Epidermal melanocyte (primary cell): ENCODE results near the gene MCIDAS.

Source experiments
- DNase-seq: peaks from one replicate; pipeline ENCODE4 v3.0.0; 2011; ENCODE audit warnings: low spot score; ENCODE audit not compliant: insufficient read length

MCIDAS gene

DNA sequence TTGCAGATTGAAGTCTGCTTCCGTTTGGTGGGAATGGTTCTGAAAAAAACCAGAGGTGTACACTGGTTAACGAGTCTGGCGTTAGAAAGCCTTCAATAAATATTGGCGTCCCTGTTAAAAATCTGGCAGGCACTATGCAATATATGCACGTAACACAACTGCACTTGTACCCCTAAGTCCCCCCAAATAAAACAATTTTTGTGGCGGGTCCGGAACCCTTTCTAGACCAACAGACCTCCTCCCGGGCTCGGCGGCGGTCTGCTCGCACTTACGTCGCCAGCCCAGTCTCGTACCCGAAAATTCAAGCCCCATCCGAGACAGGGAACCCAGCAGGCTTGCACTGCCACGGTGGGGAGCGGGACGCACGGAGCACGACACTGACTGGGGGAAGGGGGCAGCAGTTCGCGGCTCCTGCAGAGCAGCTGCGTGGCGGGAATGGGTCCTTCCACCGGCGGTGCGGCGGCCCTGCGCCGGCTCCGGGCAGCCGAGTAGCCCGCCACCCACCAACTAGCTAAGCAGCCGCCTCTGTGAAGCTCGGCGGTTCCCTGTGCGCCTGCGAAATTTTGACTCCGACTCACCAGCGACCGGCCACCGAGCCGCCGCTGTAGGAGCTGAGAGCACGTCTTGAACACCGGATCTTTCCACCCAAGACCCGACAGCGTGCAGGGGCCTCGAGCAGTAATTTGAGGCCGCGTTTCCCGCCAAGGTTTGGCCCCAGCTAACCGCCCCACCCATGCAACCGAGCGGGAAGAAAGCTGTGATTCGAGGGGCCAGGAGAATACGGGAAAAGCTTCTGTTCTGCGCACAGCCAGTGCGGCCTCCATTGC, 3.9 kb downstream of the MCIDAS start:
- no peak for DNase-seq

GRCh38 chr5:55222092-55222984, 4.8 kb downstream of the MCIDAS start:
- DNase-seq, result no peak

DNA sequence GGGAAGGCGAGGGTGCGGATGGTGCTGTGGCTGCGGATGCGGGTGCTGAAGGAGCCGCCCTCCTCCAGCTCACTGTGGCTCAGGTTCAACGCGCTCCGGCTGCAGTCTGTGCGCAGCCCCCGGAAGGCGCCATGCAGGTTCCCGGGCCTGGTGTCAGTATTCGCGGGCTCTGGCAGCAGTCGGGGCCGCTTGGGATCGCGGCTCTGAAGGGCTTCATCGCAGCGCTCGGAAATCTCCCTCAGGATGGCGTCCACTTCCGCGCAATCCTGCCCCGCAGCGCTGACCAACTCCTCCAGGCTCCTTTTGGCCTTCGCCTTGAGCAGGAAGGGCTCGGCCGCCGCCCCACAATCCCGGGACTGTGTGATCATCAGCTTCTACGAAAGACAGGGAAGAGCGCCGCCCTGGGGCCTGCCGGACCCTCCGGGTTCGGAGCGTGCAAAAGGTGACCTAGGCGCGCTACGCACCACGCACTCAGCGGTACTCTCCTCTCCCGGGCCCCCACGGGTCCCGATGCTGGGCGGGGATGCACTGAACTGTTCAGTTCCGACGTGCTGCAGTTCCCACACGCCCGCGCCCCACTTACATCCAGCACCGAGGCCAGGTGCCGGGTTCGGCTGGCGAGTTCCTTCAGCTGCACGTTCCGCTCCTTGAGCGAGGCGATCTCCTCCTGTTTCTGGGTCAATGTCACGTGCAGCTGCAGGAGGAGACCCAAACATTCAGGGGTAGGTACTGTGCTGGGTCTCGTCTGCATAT, 6.5 kb downstream of the MCIDAS start:
- no peak for DNase-seq

DNA sequence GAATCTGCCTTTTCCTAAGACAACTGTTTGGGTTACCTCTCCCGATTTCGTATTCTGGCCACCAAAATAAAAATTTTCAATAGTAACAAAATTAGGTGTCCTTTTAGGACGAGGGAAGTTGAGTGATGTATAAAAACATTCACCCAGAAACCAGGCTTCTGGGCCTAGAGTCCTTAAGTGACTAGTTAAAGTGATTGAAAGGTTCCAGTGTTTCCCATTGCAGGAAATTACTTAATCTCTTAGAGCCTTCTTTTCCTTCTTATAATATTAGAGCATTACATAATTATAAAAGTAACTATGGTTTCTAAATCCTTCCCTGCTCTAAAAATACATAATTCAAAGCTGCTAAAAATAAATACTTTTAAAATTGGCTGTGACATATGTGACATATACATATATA, 7.3 kb downstream of the MCIDAS start:
- no peak for DNase-seq

GRCh38 chr5:55218967-55219366, 8.1 kb downstream of the MCIDAS start:
- no peak for DNase-seq

DNA sequence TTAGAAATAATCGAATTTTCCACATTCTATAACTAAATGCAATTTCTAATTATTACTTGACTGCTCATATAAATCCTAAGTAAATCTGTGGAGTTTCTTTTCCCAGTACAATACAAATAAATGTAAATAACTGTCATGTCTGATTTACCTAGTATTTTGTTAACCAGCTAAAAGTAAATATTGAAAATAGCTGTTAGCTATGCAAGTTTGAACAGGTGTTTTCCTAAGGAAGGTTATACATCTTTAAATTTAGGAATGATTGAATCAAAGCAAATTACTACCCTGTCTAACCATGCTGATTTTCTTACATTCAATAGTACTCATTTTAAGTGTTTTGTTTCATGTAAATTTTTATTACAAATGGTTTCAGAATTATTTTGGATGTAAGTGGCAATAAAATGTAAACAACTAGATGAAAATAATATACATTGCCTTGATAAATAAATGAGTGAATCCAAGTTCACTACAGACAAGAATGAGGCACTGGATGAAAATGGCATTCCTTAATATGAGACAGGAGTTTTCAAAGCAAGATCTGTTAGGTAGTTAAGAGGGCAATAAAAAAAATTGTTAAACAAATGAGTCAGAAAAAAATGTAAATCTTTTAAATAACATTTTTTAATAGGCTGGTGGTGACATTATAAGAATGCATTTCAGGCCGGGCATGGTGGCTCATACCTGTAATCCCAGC, 15.8 kb downstream of the MCIDAS start:
- no peak for DNase-seq

DNA sequence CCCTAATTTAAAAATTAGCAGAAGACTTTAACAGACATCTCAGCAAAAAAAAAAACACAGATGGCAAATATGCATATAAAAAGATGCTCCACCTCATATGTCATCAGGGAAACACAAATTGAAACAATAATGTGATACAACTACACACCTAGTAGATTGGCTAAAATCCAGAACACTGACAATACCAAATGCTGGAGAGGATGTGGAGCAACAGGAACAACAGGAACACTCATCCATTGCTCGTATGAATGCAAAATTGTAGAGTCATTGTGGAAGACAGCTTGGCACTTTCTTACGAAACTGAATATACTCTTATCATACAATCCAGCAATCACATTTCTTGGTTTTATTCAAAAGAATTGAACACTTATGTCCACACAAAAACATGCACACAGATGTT, 22.1 kb downstream of the MCIDAS start:
- no peak for DNase-seq

- no peak for DNase-seq
Observed at GRCh38 chr5:55191165-55191564, 36.0 kb downstream of the MCIDAS start.

DNA sequence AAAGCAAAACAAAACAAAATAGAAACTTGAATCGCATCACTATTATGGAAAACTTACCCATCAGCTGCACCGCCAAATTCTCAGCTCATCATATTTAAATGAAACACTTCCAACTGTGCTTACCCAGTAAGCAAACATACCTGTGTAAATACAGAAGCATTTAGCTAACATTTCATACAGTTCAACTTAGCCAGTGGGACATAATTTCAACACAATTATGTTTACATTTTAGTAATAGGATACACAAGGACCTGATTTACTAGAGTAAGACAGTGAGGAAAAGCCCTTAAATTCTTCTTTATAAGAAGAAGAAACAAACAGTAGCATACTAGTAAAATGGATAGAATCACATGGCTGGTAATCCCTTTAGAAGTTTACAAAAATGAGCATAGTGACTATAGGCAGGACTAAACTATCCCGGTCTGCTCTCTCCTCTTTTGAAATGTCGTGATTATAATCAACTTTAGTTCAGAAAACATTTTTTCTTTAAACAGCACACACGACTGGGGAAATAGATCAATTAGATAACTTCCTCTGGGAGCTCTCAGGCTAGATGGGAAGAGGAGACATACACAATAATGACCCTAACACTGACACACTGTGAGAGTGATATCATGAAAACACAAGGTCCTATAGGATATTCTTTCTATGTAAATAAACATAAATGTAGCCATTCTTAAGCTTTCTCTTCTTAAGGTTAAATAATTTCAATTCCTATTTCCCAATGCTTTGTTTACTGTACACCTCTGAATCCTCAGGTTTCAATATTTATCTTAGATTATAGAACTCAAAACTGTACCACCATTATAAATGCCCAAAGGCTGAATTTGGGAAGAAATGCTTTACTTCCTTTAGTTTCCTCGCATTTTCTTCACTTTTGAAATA, 38.2 kb downstream of the MCIDAS start:
- DNase-seq, result no peak

DNA sequence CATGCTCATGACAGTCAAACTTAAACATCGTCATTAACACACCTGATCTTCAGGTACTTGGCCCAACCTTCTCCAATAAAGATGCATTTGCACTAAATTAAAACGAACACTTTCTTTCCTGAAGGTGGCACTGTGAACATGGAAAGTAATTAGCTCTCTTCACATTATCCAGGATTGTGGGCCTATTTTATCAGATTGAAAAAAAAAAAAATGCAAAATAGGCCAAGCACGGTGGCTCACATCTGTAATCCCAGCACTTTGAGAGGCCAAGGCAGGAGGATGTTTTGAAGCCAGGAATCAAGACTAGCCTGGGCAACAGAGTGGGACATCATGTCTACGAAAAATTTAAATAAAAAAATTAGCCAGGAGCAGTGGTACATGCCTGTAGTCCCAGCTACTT, 39.7 kb downstream of the MCIDAS start:
- DNase-seq, result no peak

DNA sequence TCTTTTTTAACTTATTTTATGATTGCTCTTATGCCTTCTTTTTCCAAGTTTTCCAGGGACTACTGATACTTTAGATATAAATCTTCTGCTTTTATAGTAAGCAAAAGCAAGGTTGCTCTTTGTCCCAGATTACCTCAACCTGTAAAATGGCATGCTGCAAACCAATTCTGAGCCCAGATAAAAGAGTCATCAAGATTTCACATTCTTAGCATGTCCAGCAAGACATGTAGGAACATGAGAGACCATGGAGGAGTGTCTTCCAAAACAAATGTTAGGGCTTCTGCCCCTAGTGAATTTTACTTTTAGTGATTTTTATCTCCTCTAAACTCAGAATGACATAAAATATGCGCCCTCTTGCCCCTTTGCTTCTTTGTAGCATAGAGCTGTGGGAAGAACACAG, 47.1 kb downstream of the MCIDAS start:
- no peak for DNase-seq

- DNase-seq, result no peak
Observed at GRCh38 chr5:55177078-55177477, 50.0 kb downstream of the MCIDAS start.

GRCh38 chr5:55176176-55176818, 50.8 kb downstream of the MCIDAS start:
- DNase-seq, result no peak

DNA sequence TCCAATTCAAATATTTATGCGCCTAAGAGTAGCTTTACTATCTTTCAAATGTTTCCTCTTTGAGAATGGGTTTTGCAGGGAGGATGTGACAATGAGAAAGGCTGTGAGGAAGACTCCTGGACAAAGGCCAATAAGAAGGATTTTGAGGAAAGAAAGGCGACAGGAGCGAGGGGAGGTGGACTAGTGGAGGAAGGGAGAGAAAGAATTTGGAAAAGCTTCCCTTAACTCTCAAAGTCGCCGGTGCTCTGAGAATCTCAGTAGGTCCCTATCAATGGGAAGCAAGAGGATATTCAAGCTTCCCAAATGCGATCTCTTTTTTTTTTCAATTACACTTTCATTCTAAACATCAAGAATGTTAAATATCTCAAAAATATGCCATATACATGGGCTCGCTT, 51.3 kb downstream of the MCIDAS start:
- no peak for DNase-seq

DNA sequence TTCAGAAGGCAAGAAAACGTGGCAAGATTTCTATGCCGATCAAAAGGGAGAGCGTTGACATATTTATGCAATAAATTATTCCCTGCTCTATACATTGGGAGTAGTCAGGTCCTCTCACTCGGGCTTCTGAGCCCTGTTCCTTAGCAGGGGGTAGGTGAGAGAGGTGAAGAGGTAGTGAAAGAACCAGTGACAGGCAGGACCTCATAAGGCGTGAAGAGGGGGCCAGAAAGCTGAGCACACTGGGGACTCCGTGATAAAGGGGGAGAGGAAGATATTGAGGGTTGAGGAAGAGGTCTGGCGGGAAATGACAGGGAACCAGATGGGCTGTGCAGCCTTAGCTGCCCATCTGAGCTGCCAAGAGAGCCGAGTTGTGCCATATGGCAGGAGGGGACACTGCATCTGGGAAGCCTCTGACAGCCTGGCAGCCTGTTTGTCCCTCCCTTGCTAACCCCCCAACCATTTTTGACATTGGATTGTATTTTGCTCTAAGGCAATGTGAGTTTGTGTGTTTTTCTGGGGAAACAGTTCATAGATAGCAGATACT, 53.4 kb downstream of the MCIDAS start:
- DNase-seq, result no peak

- DNase-seq, result peak; percentile 74
Observed at GRCh38 chr5:55172937-55173686, 54.0 kb downstream of the MCIDAS start, which contains the start of gene CDC20B. Gene CDC20B (minus strand): TSS chr5:55173177. CDS start chr5:55173000, 177 bp downstream.

GRCh38 chr5:55172051-55172899, 54.8 kb downstream of the MCIDAS start:
- peak; percentile 62 for DNase-seq

GRCh38 chr5:55171471-55171870, 55.6 kb downstream of the MCIDAS start:
- DNase-seq, result no peak
